Ovary (tissue), 9 donors: ENCODE results near the gene PLAA. TPM values are rescaled to one million over a fixed set of nuclear protein-coding genes. Genes with fewer than 3 reads are reported as not detected.

Experiments
- DNase-seq, 5 donors: peaks; one replicate each; pipeline ENCODE4 v3.0.0-alpha.2; 2019 to 2020
- H3K27ac ChIP-seq, 2 donors: fragments of 200-600 bp; one replicate each; pipeline versions ENCODE4 v1.5.1 to v1.8.0; 2019 to 2022
- H3K27me3 ChIP-seq: fragments of 200-600 bp; one replicate; pipeline ENCODE4 v1.8.0; 2022
- H3K36me3 ChIP-seq: fragments of 200-600 bp; sonication (generic); one replicate; pipeline ENCODE4 v1.5.1; 2019
- H3K4me1 ChIP-seq: one replicate; pipeline ENCODE4 v1.8.1; 2013; ENCODE audit warnings: mild to moderate bottlenecking, moderate library complexity; ENCODE audit not compliant: insufficient read depth
- H3K4me3 ChIP-seq: fragments of 200-600 bp; sonication (generic); one replicate; pipeline ENCODE4 v1.5.1; 2017
- H3K9me3 ChIP-seq, 2 donors: fragments of 200-600 bp in 1 of 2; sonication (generic) in 1 of 2; one replicate each; pipeline versions ENCODE4 v1.5.1 to v1.8.1; 2013 to 2019; ENCODE audit warnings: mild to moderate bottlenecking in 1 of 2, moderate library complexity in 1 of 2
- EP300 ChIP-seq: sonication (generic); formaldehyde crosslinking; IDR thresholded peaks from one replicate; pipeline ENCODE4 v1.6.1; 2017; ENCODE audit warnings: antibody characterized with exemption
- POLR2A ChIP-seq: fragments of 450-650 bp; IDR thresholded peaks from one replicate; pipeline ENCODE4 v1.6.1; 2017; ENCODE audit warnings: antibody characterized with exemption, mild to moderate bottlenecking, moderate library complexity
- WGBS, 3 donors: extraction: QIAGEN DNeasy Blood & Tissue Kit in 1 of 3; methylation state at CpG; one replicate each; pipeline versions ENCODE4 v1.1.5 to v1.1.7; 2013 to 2017; 5-methylcytosine and 5-hydroxymethylcytosine counted together
- intact Hi-C, 4 donors: fragments of 100-400 bp; cut with DNase I; formaldehyde crosslinking; loops; one replicate each; pipeline versions ENCODE4 v1.11.0 to v1.15.1; 2022 to 2023
- polyA plus RNA-seq, 2 donors: library from polyadenylated mRNA; stranded (reverse); fragments of 200-250 nt in 1 of 2; fragments of 350-450 nt in 1 of 2; fragmentation: Illumina TruSeq in 1 of 2; extraction: RNeasy Lipid Tissue Mini Kit (QIAGEN cat#74804) in 1 of 2; gene quantifications; one replicate each; pipeline ENCODE4 v1.2.3, GENCODE V29; 2013 to 2014
- total RNA-seq, 7 donors: library from RNA; depleted of rRNA in 2 of 7; stranded (reverse); fragments of >200 nt in 2 of 7; fragmentation: NEBNext Ultra II Directional in 3 of 7; extraction: Animal tissue kit (Norgen Biotek cat#: 25700) in 3 of 7; gene quantifications; one replicate each; pipeline versions ENCODE4 v1.1.0 to v1.2.4, GENCODE V29; 2016 to 2023
- TF ChIP-seq, protein P1 (sequence below), 3 donors: fragments of 450-650 bp in 2 of 3; fragments of 200-600 bp in 1 of 3; IDR thresholded peaks; one replicate each; pipeline versions ENCODE4 v1.5.1 to v1.8.0; 2016 to 2022; ENCODE audit warnings: antibody characterized with exemption in 3 of 3, mild to moderate bottlenecking in 1 of 3
- donor health status: DM: no; HTN: no; CAD: no; lungs with moderate emphysema.
- donor health status: DM: no; HTN: no; CAD: no.
- donor health status: Bipolar disorder and iron deficiency.
- donor health status: DM: yes; HTN: yes; CAD: no.
- donor health status: DM: no; HTN: no; CAD: no.
- donor health status: DM: yes; HTN: yes; CAD: no.

Gene PLAA
- total and polyA plus RNA-seq, 9 donors: 11.6 to 27.2 (median 20.2) TPM

DNA sequence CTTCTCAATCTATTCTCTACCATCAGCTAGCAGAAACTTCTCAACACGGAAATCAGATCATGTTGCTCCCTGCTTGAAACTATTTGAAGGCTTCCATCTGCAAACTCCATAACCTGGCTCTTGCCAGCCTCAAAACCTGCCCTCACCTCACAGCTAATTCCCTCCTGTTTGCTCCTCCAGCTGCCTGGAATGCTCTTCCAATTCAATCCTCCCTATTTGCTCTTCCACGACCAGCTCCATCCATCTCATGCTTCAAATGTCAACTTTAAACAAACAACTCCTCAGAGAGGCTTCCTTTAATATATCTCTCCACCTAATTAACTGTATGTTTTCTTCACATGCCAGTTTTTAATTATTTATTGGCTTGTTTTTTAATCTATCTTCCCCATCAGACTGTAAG lies 1.5 kb downstream of the PLAA start:
- intact Hi-C loops: loop anchor here in 1 of 4 donors (5.0 kb wide), 1 partner anchor 48 kb away; no protein-coding TSS in a partner anchor
- no peak overlapping the region for H3K27ac ChIP-seq

DNA sequence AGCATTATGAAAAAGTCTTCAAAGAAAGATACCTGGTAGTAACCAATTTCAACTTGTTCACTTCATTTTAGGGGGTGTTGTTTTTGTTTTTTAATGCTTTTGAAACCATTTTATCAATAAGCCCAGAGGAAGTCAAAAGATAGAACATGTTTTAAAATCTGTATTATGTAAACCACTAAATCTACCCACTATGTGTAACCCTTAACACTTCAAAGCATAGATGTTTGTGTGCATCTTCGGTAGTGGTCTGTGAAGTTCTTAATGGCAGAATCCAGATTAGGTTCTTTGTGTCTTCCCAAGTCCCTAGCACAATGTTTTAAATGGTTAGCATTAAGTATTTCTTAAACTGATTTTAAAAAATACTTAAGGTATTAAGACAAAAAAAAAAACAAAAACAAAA lies 6.3 kb downstream of the PLAA start:
- Histone ChIP-seq H3K4me1 (peaks cover 3% of the 10 kb centered on the region), H3K9me3 (no peaks in the 10 kb centered on the region), H3K4me3 (no peak overlapping the region), H3K27me3 (no peaks in the 10 kb centered on the region), H3K36me3 (no peaks in the 10 kb centered on the region), H3K27ac (no peak overlapping the region)
- no peak for DNase-seq
- 92 to 95% (median 92%) methylated on average over 1 of the region's 1 CpG for WGBS, 3 donors
- TF ChIP-seq POLR2A: no peak
- TF ChIP-seq, protein P1, sequence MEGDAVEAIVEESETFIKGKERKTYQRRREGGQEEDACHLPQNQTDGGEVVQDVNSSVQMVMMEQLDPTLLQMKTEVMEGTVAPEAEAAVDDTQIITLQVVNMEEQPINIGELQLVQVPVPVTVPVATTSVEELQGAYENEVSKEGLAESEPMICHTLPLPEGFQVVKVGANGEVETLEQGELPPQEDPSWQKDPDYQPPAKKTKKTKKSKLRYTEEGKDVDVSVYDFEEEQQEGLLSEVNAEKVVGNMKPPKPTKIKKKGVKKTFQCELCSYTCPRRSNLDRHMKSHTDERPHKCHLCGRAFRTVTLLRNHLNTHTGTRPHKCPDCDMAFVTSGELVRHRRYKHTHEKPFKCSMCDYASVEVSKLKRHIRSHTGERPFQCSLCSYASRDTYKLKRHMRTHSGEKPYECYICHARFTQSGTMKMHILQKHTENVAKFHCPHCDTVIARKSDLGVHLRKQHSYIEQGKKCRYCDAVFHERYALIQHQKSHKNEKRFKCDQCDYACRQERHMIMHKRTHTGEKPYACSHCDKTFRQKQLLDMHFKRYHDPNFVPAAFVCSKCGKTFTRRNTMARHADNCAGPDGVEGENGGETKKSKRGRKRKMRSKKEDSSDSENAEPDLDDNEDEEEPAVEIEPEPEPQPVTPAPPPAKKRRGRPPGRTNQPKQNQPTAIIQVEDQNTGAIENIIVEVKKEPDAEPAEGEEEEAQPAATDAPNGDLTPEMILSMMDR (IDR thresholded peaks at IDR 0.05): no peak
- intact Hi-C loops: no loop called here

More for the DNA sequence above, 1.5 kb downstream of the PLAA start:
- DNase-seq: no peak
- TF ChIP-seq, protein P1 (IDR thresholded peaks at IDR 0.05): no peak
- TF ChIP-seq POLR2A (no peak), EP300 (no peak)
- Histone ChIP-seq H3K4me1 (peaks cover 4% of the 10 kb centered on the region), H3K4me3 (peak overlapping the region; percentile 74), H3K27me3 (no peaks in the 10 kb centered on the region), H3K36me3 (no peaks in the 10 kb centered on the region), H3K9me3 (no peaks in the 10 kb centered on the region)
- 24 to 38% (median 26%) methylated on average over 2 of the region's 2 CpGs for WGBS, 3 donors

DNA sequence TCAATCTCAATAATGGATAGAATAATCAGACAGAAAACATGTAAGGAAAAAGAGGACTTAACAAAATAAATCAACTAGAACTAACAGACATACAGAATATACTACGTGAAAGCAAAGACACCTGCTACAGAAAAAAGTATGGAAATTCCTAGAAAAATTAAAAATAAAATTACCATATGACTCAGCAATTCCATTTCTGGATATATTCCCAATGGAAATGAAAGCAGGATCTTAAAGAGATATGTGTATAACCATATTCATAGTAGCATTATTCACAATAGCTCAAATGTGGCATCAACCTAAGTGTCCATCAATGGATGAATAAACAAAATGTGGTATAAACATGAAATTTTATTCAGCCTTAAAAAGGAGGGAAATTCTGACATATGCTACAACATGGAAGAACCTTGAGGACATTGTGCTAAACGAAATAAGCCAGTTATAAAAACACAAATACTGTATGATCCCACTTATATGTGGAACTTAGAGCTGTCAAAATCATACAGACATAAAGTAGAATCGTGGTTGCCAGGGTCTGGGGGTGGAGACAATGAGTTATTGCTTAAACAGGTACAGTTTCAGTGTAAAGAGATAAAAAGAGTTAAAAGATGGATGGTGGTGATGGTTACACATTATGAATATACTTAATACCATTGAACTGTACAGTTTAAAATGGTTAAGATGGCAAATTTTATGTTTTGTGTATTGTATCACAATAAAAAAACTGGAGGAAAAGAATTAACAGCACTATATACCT lies 6.9 kb downstream of the PLAA start:
- DNase-seq: no peak
- TF ChIP-seq POLR2A (no peak), EP300 (no peak)
- TF ChIP-seq, protein P1 (IDR thresholded peaks at IDR 0.05): no peak
- intact Hi-C loops: no loop called here
- Histone ChIP-seq H3K27ac (no peak overlapping the region), H3K36me3 (no peaks in the 10 kb centered on the region), H3K4me3 (no peak overlapping the region), H3K27me3 (no peaks in the 10 kb centered on the region), H3K4me1 (no peaks in the 10 kb centered on the region), H3K9me3 (no peaks in the 10 kb centered on the region)
- 84 to 89% (median 87%) methylated on average over 3 of the region's 3 CpGs for WGBS, 3 donors

DNA sequence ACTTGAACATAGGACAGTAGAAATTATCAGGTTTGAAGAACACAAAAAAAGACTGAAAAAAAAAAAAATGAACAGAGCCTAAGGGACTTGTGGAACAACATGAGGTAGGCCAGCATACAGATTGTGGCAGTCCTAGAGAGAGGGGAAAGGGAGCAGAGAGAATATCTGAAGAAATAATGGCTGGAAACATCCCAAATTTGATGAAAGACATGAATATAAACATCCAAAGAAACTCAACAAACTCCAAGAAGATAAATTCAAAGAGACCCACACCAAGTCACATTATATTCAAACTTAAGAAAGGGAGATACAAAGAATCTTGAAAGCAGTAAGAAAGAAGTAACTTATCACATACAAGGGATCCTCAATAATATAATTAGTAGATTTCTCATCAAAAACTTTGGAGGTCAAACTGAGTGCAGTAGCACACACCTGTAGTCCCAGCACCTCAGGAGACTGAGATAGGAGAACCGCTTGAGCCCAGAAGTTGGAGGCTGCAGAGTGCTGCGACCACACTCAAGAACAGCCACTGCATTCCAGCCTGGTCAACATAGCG lies 9.1 kb downstream of the PLAA start:
- Histone ChIP-seq H3K27me3 (no peaks in the 10 kb centered on the region), H3K4me1 (no peaks in the 10 kb centered on the region), H3K27ac (no peak overlapping the region), H3K9me3 (no peaks in the 10 kb centered on the region), H3K4me3 (no peak overlapping the region), H3K36me3 (no peaks in the 10 kb centered on the region)
- TF ChIP-seq POLR2A (no peak), EP300 (no peak)
- TF ChIP-seq, protein P1 (IDR thresholded peaks at IDR 0.05): no peak
- intact Hi-C loops: no loop called here
- 95 to 100% (median 98%) methylated on average over 3 of the region's 3 CpGs for WGBS, 3 donors
- no peak for DNase-seq
